Esophagus squamous epithelium (tissue), 4 donors: ENCODE data around the gene AXIN2.

Experiments used
- CTCF ChIP-seq, 6 experiments: fragments of 450-650 bp in 4 of 6; fragments of 200-600 bp in 2 of 6; sonication (generic) in 2 of 6; IDR thresholded peaks; one replicate each; pipeline ENCODE4 v1.5.1; 2016 to 2019; ENCODE audit warnings: antibody characterized with exemption in 6 of 6, mild to moderate bottlenecking in 4 of 6, moderate library complexity in 4 of 6
- POLR2A ChIP-seq, 4 donors: fragments of 450-650 bp; IDR thresholded peaks; one replicate each; pipeline ENCODE4 v1.6.1; 2017; ENCODE audit warnings: antibody characterized with exemption in 4 of 4, mild to moderate bottlenecking in 4 of 4, moderate library complexity in 3 of 4

GRCh38 chr17:65573282-65573602 lies 11.8 kb upstream of the AXIN2 start:
- TF ChIP-seq CTCF (IDR thresholded peaks at IDR 0.05) (no peak), POLR2A (IDR thresholded peaks at IDR 0.05) (no peak)
